GM23248 (cell line): ENCODE data around the gene CACNA1C. TPM values are rescaled to one million over a fixed set of nuclear protein-coding genes. Genes with fewer than 3 reads are reported as not detected.

Source experiments
- DNase-seq: peaks from one replicate; pipeline ENCODE4 v3.0.0-alpha.2; 2015
- H2AFZ ChIP-seq: fragments of 200-600 bp; sonication (generic); 2 replicates; pipeline ENCODE4 v1.6.1; 2016; ENCODE audit warnings: antibody characterized with exemption
- H3F3A ChIP-seq: fragments of 200-600 bp; sonication (generic); 2 replicates; pipeline ENCODE4 v1.6.1; 2016; ENCODE audit warnings: mild to moderate bottlenecking, antibody characterized with exemption, mixed run types; ENCODE audit not compliant: insufficient read depth
- H3K27ac ChIP-seq: fragments of 200-600 bp; sonication (generic); 2 replicates; pipeline ENCODE4 v1.5.1; 2016; ENCODE audit warnings: mild to moderate bottlenecking
- H3K27me3 ChIP-seq: fragments of 200-600 bp; sonication (generic); replicated peaks from 2 replicates; pipeline ENCODE4 v1.6.1; 2016; ENCODE audit warnings: mild to moderate bottlenecking; ENCODE audit not compliant: insufficient read depth
- H3K36me3 ChIP-seq: fragments of 200-600 bp; sonication (generic); 2 replicates; pipeline ENCODE4 v1.6.1; 2016; ENCODE audit warnings: low read depth, mild to moderate bottlenecking
- H3K4me1 ChIP-seq: fragments of 200-600 bp; sonication (generic); 2 replicates; pipeline ENCODE4 v1.6.1; 2016; ENCODE audit warnings: mild to moderate bottlenecking; ENCODE audit not compliant: insufficient read depth
- H3K4me2 ChIP-seq: fragments of 200-600 bp; sonication (generic); one replicate; pipeline ENCODE4 v1.6.1; 2016; ENCODE audit warnings: mild to moderate bottlenecking; ENCODE audit not compliant: unreplicated experiment
- H3K4me3 ChIP-seq: fragments of 200-600 bp; sonication (generic); 2 replicates; pipeline ENCODE4 v1.5.1; 2016; ENCODE audit warnings: mild to moderate bottlenecking
- H3K79me2 ChIP-seq: fragments of 200-600 bp; sonication (generic); 2 replicates; pipeline ENCODE4 v1.6.1; 2016; ENCODE audit warnings: mild to moderate bottlenecking; ENCODE audit not compliant: insufficient read depth
- H3K9ac ChIP-seq: fragments of 200-600 bp; sonication (generic); 2 replicates; pipeline ENCODE4 v1.6.1; 2016; ENCODE audit warnings: mild to moderate bottlenecking
- H3K9me2 ChIP-seq: fragments of 200-600 bp; sonication (generic); 2 replicates; pipeline ENCODE4 v1.6.1; 2016; ENCODE audit warnings: mixed run types, mild to moderate bottlenecking, moderate library complexity; ENCODE audit not compliant: insufficient read depth
- H3K9me3 ChIP-seq: fragments of 200-600 bp; sonication (generic); one replicate; pipeline ENCODE4 v1.6.1; 2017; ENCODE audit warnings: low read depth
- H4K20me1 ChIP-seq: fragments of 200-600 bp; sonication (generic); 2 replicates; pipeline ENCODE4 v1.6.0; 2016; ENCODE audit not compliant: insufficient read depth
- EZH2 ChIP-seq: fragments of 200-600 bp; sonication (generic); IDR thresholded peaks from 2 replicates; pipeline ENCODE4 v1.6.1; 2018; ENCODE audit warnings: antibody characterized with exemption, mild to moderate bottlenecking; ENCODE audit not compliant: insufficient read depth, poor library complexity, severe bottlenecking
- EZH2phosphoT487 ChIP-seq: fragments of 200-600 bp; sonication (generic); IDR thresholded peaks from 2 replicates; pipeline ENCODE4 v1.6.1; 2018; ENCODE audit warnings: antibody characterized with exemption, moderate library complexity, mild to moderate bottlenecking, low read depth; ENCODE audit not compliant: insufficient read depth
- WGBS, 2 experiments: methylation state at CpG; one replicate each; pipeline ENCODE4 v1.1.6; 2015 to 2017; ENCODE audit warnings: low lambda C conversion rate in 2 of 2, low coverage in 1 of 2; ENCODE audit errors: missing lambda C conversion rate in 2 of 2; 5-methylcytosine and 5-hydroxymethylcytosine counted together
- in situ Hi-C: fragments of 300-500 bp; cut with MboI; formaldehyde crosslinking; loops from 2 replicates; pipeline ENCODE4 v1.15.0; 2020
- polyA plus RNA-seq: library from polyadenylated mRNA; unstranded; fragments of >200 nt; fragmentation: Nextera tagmentation; extraction: Ambion mirVana; gene quantifications from 2 replicates; pipeline ENCODE4 v1.2.1, GENCODE V29; 2016
- total RNA-seq: library from RNA; depleted of rRNA; stranded (reverse); fragments of >200 nt; shearing (Covaris generic); gene quantifications from 2 replicates; pipeline ENCODE4 v1.2.3, GENCODE V29; 2014

CACNA1C gene
- total and polyA plus RNA-seq, 2 experiments from 2014 or later = 4.9 to 11.5 TPM

- DNase-seq = no peak
- Histone ChIP-seq H3K27me3 (no peaks in the 10 kb centered on the region), H3K9me2 (no peaks in the 10 kb centered on the region), H3K9me3 (no peaks in the 10 kb centered on the region), H3K4me3 (no peak overlapping the region), H4K20me1 (no peaks in the 10 kb centered on the region), H3K79me2 (peaks cover 62% of the 10 kb centered on the region), H3K9ac (no peak overlapping the region), H3K36me3 (no peaks in the 10 kb centered on the region), H3F3A (peaks cover 40% of the 10 kb centered on the region), H3K27ac (no peak overlapping the region), H2AFZ (no peak overlapping the region), H3K4me2 (no peak overlapping the region), H3K4me1 (peaks cover 39% of the 10 kb centered on the region)
- in situ Hi-C loops = no loop called here
- TF ChIP-seq EZH2 (no peak), EZH2phosphoT487 (no peak)
- WGBS, 2 experiments = 76 to 81% methylated on average over 4 of the region's 4 CpGs
Measured at GRCh38 chr12:2271961-2272360, 219.2 kb downstream of the CACNA1C start.

- H3K36me3 ChIP-seq = no peaks in the 10 kb centered on the region
- peaks cover 26% of the 10 kb centered on the region for H3K4me1 ChIP-seq
- no peaks in the 10 kb centered on the region for H4K20me1 ChIP-seq
- no peak overlapping the region for H3K9ac ChIP-seq
- no peaks in the 10 kb centered on the region for H3K27me3 ChIP-seq
- whole genome bisulfite sequencing, 2 experiments = 26 to 32% methylated on average over 4 of the region's 4 CpGs
- no peak overlapping the region for H2AFZ ChIP-seq
- no peak overlapping the region for H3K4me3 ChIP-seq
- peaks cover 69% of the 10 kb centered on the region for H3K79me2 ChIP-seq
- H3K9me3 ChIP-seq = no peaks in the 10 kb centered on the region
- in situ Hi-C loops = no loop called here
- TF ChIP-seq EZH2phosphoT487 (no peak), EZH2 (no peak)
- peak; percentile 80 for DNase-seq
- peak overlapping the region; percentile 11 for H3K4me2 ChIP-seq
- H3K9me2 ChIP-seq = no peaks in the 10 kb centered on the region
- H3K27ac ChIP-seq = peak overlapping the region; percentile 28
- peaks cover 27% of the 10 kb centered on the region for H3F3A ChIP-seq
Measured at GRCh38 chr12:2273288-2273687, 220.5 kb downstream of the CACNA1C start.

GRCh38 chr12:2273751-2274150 is 221.0 kb downstream of the CACNA1C start:
- H3K4me3 ChIP-seq = no peak overlapping the region
- TF ChIP-seq EZH2phosphoT487 (no peak), EZH2 (no peak)

GRCh38 chr12:2274733-2275132 is 221.9 kb downstream of the CACNA1C start:
- Histone ChIP-seq H3K4me3 (no peak overlapping the region), H3K9me2 (no peaks in the 10 kb centered on the region), H2AFZ (no peak overlapping the region), H3K9me3 (no peaks in the 10 kb centered on the region), H3K4me2 (no peak overlapping the region), H3K9ac (no peak overlapping the region), H4K20me1 (no peaks in the 10 kb centered on the region), H3K79me2 (peaks cover 78% of the 10 kb centered on the region), H3K4me1 (peaks cover 12% of the 10 kb centered on the region), H3F3A (peaks cover 14% of the 10 kb centered on the region; the same call in 1 of the 2 replicates), H3K27me3 (no peaks in the 10 kb centered on the region), H3K27ac (no peak overlapping the region), H3K36me3 (no peaks in the 10 kb centered on the region)
- no peak for TF ChIP-seq EZH2
- no peak for TF ChIP-seq EZH2phosphoT487
- WGBS, 2 experiments = 81 to 93% methylated on average over 7 of the region's 7 CpGs
- no peak for DNase-seq
- in situ Hi-C loops = no loop called here

More at GRCh38 chr12:2273751-2274150, 221.0 kb downstream of the CACNA1C start:
- H3K27ac ChIP-seq = peak overlapping the region; percentile 28
- no peaks in the 10 kb centered on the region for H3K27me3 ChIP-seq
- WGBS, 2 experiments = 78 to 82% methylated on average over 12 of the region's 12 CpGs
- H3K79me2 ChIP-seq = peaks cover 73% of the 10 kb centered on the region
- H3K9me3 ChIP-seq = no peaks in the 10 kb centered on the region
- H3K4me2 ChIP-seq = peak overlapping the region; percentile 11
- H3K9me2 ChIP-seq = no peaks in the 10 kb centered on the region
- no peaks in the 10 kb centered on the region for H4K20me1 ChIP-seq
- no peaks in the 10 kb centered on the region for H3K36me3 ChIP-seq
- H3K4me1 ChIP-seq = peaks cover 21% of the 10 kb centered on the region
- in situ Hi-C loops = no loop called here
- H3K9ac ChIP-seq = no peak overlapping the region
- DNase-seq = no peak
- peaks cover 22% of the 10 kb centered on the region for H3F3A ChIP-seq
- H2AFZ ChIP-seq = no peak overlapping the region
